ENCODE measurements around the gene SIL1.

The SIL1 gene

GRCh38 chr5:138926688-138927448 lies 271.3 kb downstream of the SIL1 start:
- Histone ChIP-seq H3K23ac (ENCODE audit: low read length in 2 of 2) (no peak overlapping the region), H3K36me3 (ENCODE audit: control insufficient read depth in 1 of 2, insufficient read depth in 2 of 2, low read depth in 1 of 2, low read length in 2 of 2) (peaks cover 62 to 74% of the 10 kb centered on the region in 2 experiments), H3K4ac (ENCODE audit: low read depth in 1 of 2, low read length in 2 of 2) (no peak overlapping the region), H3K27ac (ENCODE audit: low read length, poor library complexity, severe bottlenecking) (no peak overlapping the region), H3K4me2 (ENCODE audit: low read length, poor library complexity, severe bottlenecking) (no peak overlapping the region), H3K4me3 (ENCODE audit: insufficient read depth in 1 of 2, low read depth in 1 of 2, low read length in 2 of 2) (no peak overlapping the region), H3K14ac (ENCODE audit: low read length in 2 of 2) (no peak overlapping the region), H3K9me3 (ENCODE audit: control insufficient read depth, low read length) (no peaks in the 10 kb centered on the region), H2BK5ac (ENCODE audit: low read depth, low read length, poor library complexity, severe bottlenecking) (no peak overlapping the region), H3K9ac (ENCODE audit: low read length) (no peak overlapping the region), H3K27me3 (ENCODE audit: control insufficient read depth in 1 of 2, insufficient read depth in 1 of 2, low read length in 2 of 2) (no peaks in the 10 kb centered on the region), H2BK15ac (ENCODE audit: low read depth, poor library complexity, severe bottlenecking) (no peak overlapping the region), H3K18ac (ENCODE audit: low read depth in 1 of 2, low read length in 2 of 2) (no peak overlapping the region), H3K79me1 (replicated peaks; ENCODE audit: low read length, poor library complexity, severe bottlenecking) (peaks cover 48% of the 10 kb centered on the region), H2AFZ (ENCODE audit: low read depth, low read length) (no peak overlapping the region), H3K4me1 (ENCODE audit: control insufficient read depth, insufficient read depth, low read depth, low read length) (peaks cover 7% of the 10 kb centered on the region), H4K91ac (ENCODE audit: low read length) (no peak overlapping the region), H2BK12ac (ENCODE audit: low read length in 2 of 2) (no peak overlapping the region), H2AK5ac (ENCODE audit: low read length, severe bottlenecking) (no peak overlapping the region), H4K8ac (ENCODE audit: low read length) (no peak overlapping the region), H2BK120ac (ENCODE audit: low read depth, low read length) (no peak overlapping the region)
- 98% methylated on average over 16 of the region's 16 CpGs for WGBS
- no peak for DNase-seq

GRCh38 chr5:138926257-138926656 lies 271.9 kb downstream of the SIL1 start:
- no peak overlapping the region for H3K14ac ChIP-seq (ENCODE audit: low read length in 2 of 2)
- H3K23ac ChIP-seq (ENCODE audit: low read length in 2 of 2), result no peak overlapping the region
- no peaks in the 10 kb centered on the region for H3K27me3 ChIP-seq (ENCODE audit: control insufficient read depth in 1 of 2, insufficient read depth in 1 of 2, low read length in 2 of 2)
- no peak overlapping the region for H2AFZ ChIP-seq (ENCODE audit: low read depth, low read length)
- no peak overlapping the region for H2BK15ac ChIP-seq (ENCODE audit: low read depth, poor library complexity, severe bottlenecking)
- H3K4me3 ChIP-seq (ENCODE audit: insufficient read depth in 1 of 2, low read depth in 1 of 2, low read length in 2 of 2), result no peak overlapping the region
- H3K9ac ChIP-seq (ENCODE audit: low read length), result no peak overlapping the region
- no peak for DNase-seq
- H3K4me2 ChIP-seq (ENCODE audit: low read length, poor library complexity, severe bottlenecking), result no peak overlapping the region
- no peak overlapping the region for H3K4ac ChIP-seq (ENCODE audit: low read depth in 1 of 2, low read length in 2 of 2)
- no peak overlapping the region for H3K18ac ChIP-seq (ENCODE audit: low read depth in 1 of 2, low read length in 2 of 2)
- no peak overlapping the region for H2AK5ac ChIP-seq (ENCODE audit: low read length, severe bottlenecking)
- H3K27ac ChIP-seq (ENCODE audit: low read length, poor library complexity, severe bottlenecking), result no peak overlapping the region
- no peaks in the 10 kb centered on the region for H3K9me3 ChIP-seq (ENCODE audit: control insufficient read depth, low read length)
- WGBS, result 97% methylated on average over 11 of the region's 11 CpGs
- H3K36me3 ChIP-seq (ENCODE audit: control insufficient read depth in 1 of 2, insufficient read depth in 2 of 2, low read depth in 1 of 2, low read length in 2 of 2), result peaks cover 56 to 70% of the 10 kb centered on the region in 2 experiments
- no peak overlapping the region for H2BK12ac ChIP-seq (ENCODE audit: low read length in 2 of 2)
- peaks cover 45% of the 10 kb centered on the region for H3K79me1 ChIP-seq (replicated peaks; ENCODE audit: low read length, poor library complexity, severe bottlenecking)
- H3K4me1 ChIP-seq (ENCODE audit: control insufficient read depth, insufficient read depth, low read depth, low read length), result peaks cover 7% of the 10 kb centered on the region
- no peak overlapping the region for H4K8ac ChIP-seq (ENCODE audit: low read length)
- no peak overlapping the region for H2BK5ac ChIP-seq (ENCODE audit: low read depth, low read length, poor library complexity, severe bottlenecking)
- H2BK120ac ChIP-seq (ENCODE audit: low read depth, low read length), result no peak overlapping the region
- H4K91ac ChIP-seq (ENCODE audit: low read length), result no peak overlapping the region

- no peak overlapping the region for H3K4me3 ChIP-seq (ENCODE audit: insufficient read depth in 1 of 2, low read depth in 1 of 2, low read length in 2 of 2)
- no peaks in the 10 kb centered on the region for H3K9me3 ChIP-seq (ENCODE audit: control insufficient read depth, low read length)
- 95% methylated on average over 12 of the region's 12 CpGs for WGBS
Measured at GRCh38 chr5:138925090-138925635, 273.0 kb downstream of the SIL1 start.

GRCh38 chr5:138922494-138922893 lies 275.7 kb downstream of the SIL1 start:
- H3K4me1 ChIP-seq (ENCODE audit: control insufficient read depth, insufficient read depth, low read depth, low read length), result peaks cover 6% of the 10 kb centered on the region
- no peak overlapping the region for H3K14ac ChIP-seq (ENCODE audit: low read length in 2 of 2)
- no peak for DNase-seq
- no peak overlapping the region for H3K23ac ChIP-seq (ENCODE audit: low read length in 2 of 2)
- H3K27me3 ChIP-seq (ENCODE audit: control insufficient read depth in 1 of 2, insufficient read depth in 1 of 2, low read length in 2 of 2), result no peaks in the 10 kb centered on the region
- no peak overlapping the region for H4K91ac ChIP-seq (ENCODE audit: low read length)
- no peak overlapping the region for H3K18ac ChIP-seq (ENCODE audit: low read depth in 1 of 2, low read length in 2 of 2)
- H2AK5ac ChIP-seq (ENCODE audit: low read length, severe bottlenecking), result no peak overlapping the region
- H3K4ac ChIP-seq (ENCODE audit: low read depth in 1 of 2, low read length in 2 of 2), result no peak overlapping the region
- H3K36me3 ChIP-seq (ENCODE audit: control insufficient read depth in 1 of 2, insufficient read depth in 2 of 2, low read depth in 1 of 2, low read length in 2 of 2), result peaks cover 37 to 68% of the 10 kb centered on the region in 2 experiments
- H3K4me3 ChIP-seq (ENCODE audit: insufficient read depth in 1 of 2, low read depth in 1 of 2, low read length in 2 of 2), result no peak overlapping the region
- no peak overlapping the region for H2BK12ac ChIP-seq (ENCODE audit: low read length in 2 of 2)
- no peaks in the 10 kb centered on the region for H3K9me3 ChIP-seq (ENCODE audit: control insufficient read depth, low read length)
- no peak overlapping the region for H2AFZ ChIP-seq (ENCODE audit: low read depth, low read length)
- peaks cover 47% of the 10 kb centered on the region for H3K79me1 ChIP-seq (replicated peaks; ENCODE audit: low read length, poor library complexity, severe bottlenecking)
- H2BK120ac ChIP-seq (ENCODE audit: low read depth, low read length), result no peak overlapping the region
- no peak overlapping the region for H3K27ac ChIP-seq (ENCODE audit: low read length, poor library complexity, severe bottlenecking)
- H2BK5ac ChIP-seq (ENCODE audit: low read depth, low read length, poor library complexity, severe bottlenecking), result no peak overlapping the region
- H4K8ac ChIP-seq (ENCODE audit: low read length), result no peak overlapping the region
- H3K9ac ChIP-seq (ENCODE audit: low read length), result no peak overlapping the region
- 98% methylated on average over 2 of the region's 2 CpGs for WGBS
- no peak overlapping the region for H2BK15ac ChIP-seq (ENCODE audit: low read depth, poor library complexity, severe bottlenecking)
- no peak overlapping the region for H3K4me2 ChIP-seq (ENCODE audit: low read length, poor library complexity, severe bottlenecking)

More at GRCh38 chr5:138925090-138925635, 273.0 kb downstream of the SIL1 start:
- peaks cover 48 to 67% of the 10 kb centered on the region in 2 experiments for H3K36me3 ChIP-seq (ENCODE audit: control insufficient read depth in 1 of 2, insufficient read depth in 2 of 2, low read depth in 1 of 2, low read length in 2 of 2)
- H3K27ac ChIP-seq (ENCODE audit: low read length, poor library complexity, severe bottlenecking), result no peak overlapping the region
- H4K91ac ChIP-seq (ENCODE audit: low read length), result no peak overlapping the region
- H2BK5ac ChIP-seq (ENCODE audit: low read depth, low read length, poor library complexity, severe bottlenecking), result no peak overlapping the region
- H2AFZ ChIP-seq (ENCODE audit: low read depth, low read length), result no peak overlapping the region
- no peak overlapping the region for H3K4ac ChIP-seq (ENCODE audit: low read depth in 1 of 2, low read length in 2 of 2)
- H3K9ac ChIP-seq (ENCODE audit: low read length), result no peak overlapping the region
- DNase-seq, result no peak
- H3K4me2 ChIP-seq (ENCODE audit: low read length, poor library complexity, severe bottlenecking), result no peak overlapping the region
- H2BK120ac ChIP-seq (ENCODE audit: low read depth, low read length), result no peak overlapping the region
- no peak overlapping the region for H2BK15ac ChIP-seq (ENCODE audit: low read depth, poor library complexity, severe bottlenecking)
- no peak overlapping the region for H2AK5ac ChIP-seq (ENCODE audit: low read length, severe bottlenecking)
- H3K4me1 ChIP-seq (ENCODE audit: control insufficient read depth, insufficient read depth, low read depth, low read length), result peaks cover 7% of the 10 kb centered on the region
- H3K14ac ChIP-seq (ENCODE audit: low read length in 2 of 2), result no peak overlapping the region
- H3K79me1 ChIP-seq (replicated peaks; ENCODE audit: low read length, poor library complexity, severe bottlenecking), result peaks cover 45% of the 10 kb centered on the region
- H2BK12ac ChIP-seq (ENCODE audit: low read length in 2 of 2), result no peak overlapping the region
- no peak overlapping the region for H3K23ac ChIP-seq (ENCODE audit: low read length in 2 of 2)
- H3K27me3 ChIP-seq (ENCODE audit: control insufficient read depth in 1 of 2, insufficient read depth in 1 of 2, low read length in 2 of 2), result no peaks in the 10 kb centered on the region
- H3K18ac ChIP-seq (ENCODE audit: low read depth in 1 of 2, low read length in 2 of 2), result no peak overlapping the region
- H4K8ac ChIP-seq (ENCODE audit: low read length), result no peak overlapping the region

Measured in mesenchymal stem cell (in vitro differentiated cells and primary cell).